ENCODE data around the gene CPTP.

CPTP gene

GRCh38 chr1:1292442-1292779 is 32.2 kb upstream of the CPTP start:
- DNase-seq (ENCODE audit: low read depth), result no peak

DNA sequence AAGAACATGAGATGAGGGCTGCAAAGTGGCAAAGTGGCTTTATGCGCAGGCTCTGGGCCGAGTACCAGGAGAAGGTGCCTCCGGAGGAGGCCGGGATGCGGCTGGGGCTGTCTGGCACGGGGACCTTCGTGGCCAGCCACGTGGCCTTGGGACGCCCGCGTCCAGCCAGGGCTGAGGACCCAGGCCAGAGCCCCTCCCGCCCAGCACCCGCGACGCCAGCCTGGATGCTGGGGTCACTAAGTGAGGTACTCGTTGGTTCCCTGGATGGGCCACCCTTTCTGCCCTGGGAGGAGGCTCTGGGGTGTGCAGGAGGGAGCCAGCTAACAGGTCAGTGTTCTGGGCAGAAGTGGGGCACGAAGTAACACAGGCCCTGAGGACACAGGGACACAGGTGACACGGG is 31.8 kb upstream of the CPTP start:
- no peak for DNase-seq (ENCODE audit: low read depth)

GRCh38 chr1:1293263-1294249 is 31.0 kb upstream of the CPTP start:
- DNase-seq (ENCODE audit: low read depth), result no peak

GRCh38 chr1:1294250-1294890 is 30.2 kb upstream of the CPTP start:
- DNase-seq (ENCODE audit: low read depth), result no peak

GRCh38 chr1:1295154-1295923 is 29.3 kb upstream of the CPTP start:
- no peak for DNase-seq (ENCODE audit: low read depth)

- DNase-seq (ENCODE audit: low read depth), result no peak
Observed at GRCh38 chr1:1296070-1297061, 28.2 kb upstream of the CPTP start.

DNA sequence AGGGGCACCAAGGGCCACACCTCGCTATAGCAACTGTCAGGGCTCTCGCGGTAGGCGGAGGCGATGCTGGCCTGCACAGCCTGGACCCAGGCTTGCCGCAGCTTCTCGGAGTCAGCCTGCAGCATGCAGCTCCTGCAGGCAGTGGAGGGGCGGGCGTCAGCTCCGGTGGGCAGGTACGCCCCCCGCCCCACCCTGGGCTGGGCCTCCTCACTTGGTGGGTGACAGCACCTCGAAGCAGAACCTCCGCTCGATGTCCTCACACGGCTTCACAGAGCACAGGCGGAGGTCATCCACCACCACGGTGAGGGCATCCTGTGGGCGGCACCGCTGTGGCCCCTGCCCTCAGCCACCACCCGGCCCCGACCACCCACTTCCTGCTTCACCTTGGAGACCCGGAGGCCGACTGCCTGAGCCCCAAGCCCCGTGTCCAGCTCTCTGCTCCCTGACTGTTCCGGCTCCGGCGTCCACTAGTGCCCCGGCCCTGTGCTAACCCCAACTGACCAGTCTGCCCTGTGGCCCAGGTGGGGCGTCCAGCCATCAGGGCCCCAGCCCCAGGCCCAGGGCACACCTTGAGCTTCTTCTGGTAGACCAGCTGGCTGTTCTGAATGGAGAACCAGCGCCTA is 26.7 kb upstream of the CPTP start:
- no peak for DNase-seq (ENCODE audit: low read depth)

DNA sequence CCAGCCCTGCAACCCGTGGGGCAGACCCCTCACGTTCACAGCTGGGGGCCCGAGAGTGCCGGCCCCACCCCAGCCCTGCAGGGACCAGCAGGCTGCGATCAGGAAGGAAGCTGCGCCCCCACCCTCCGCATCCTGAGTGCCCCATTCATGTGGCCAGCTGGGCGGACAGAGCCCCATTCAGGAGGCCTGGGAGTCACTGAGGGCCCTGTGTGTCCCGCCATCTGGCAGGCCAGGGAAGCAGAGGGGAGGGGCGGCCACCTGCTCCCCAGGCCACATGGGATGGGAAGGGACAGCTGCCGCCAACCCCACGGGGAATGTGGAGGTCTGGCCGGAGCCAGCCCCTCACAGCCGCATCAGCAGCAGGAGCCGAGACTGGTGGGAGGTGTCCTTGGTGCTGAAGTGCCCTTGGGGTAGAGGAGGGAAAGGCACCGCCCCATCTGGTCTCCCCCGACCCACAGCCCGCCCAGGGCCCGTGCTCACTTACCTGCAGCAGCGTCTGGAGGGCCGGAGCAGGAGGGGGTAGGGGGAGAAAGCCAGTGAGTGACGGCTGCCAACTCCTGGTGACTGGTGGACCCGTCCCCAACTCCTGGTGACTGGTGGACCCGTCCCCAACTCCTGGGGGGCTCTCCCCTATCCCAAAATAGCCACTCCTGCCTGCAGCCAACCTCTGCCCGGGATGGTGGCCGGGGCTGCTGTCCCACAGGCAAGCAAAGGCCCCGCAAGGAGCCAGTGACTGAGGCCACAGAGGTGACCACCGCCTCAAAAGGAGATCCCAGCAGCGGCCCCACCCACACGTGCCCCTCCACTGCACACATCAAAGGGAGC is 25.5 kb upstream of the CPTP start:
- DNase-seq (ENCODE audit: low read depth), result no peak

DNA sequence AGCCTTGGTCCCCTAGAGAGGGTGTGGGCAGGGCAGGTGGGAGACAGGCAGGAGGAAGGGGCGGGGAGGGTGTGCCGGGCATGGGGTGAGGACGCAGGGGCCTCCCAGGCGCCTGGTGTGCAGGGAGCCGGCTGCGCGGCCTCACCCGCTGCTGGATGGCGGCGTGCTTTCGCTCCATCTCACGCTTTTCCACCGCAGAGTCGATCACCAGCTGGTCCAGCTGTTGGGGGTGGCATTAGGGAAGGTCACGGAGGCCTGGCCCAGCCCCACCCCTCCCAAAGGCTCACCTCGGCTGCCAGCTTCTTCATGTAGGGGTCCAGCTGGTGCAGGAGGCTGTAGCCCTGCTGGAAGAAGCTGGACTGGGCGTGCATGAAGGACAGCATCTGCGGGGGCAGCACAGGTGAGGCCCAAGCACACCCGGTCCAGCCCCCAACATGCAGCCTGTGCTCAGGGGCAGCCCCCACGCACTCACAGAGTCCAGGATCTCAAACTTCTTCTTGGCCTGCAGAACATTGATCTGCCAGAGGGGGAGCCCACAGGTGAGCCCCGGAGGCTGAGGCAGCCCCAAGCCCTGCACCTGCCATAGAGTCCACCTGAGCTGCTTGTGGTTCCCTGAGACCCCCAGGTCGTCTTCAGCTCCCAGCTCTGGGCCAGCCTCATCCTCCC is 24.8 kb upstream of the CPTP start:
- DNase-seq (ENCODE audit: low read depth), result no peak

DNA sequence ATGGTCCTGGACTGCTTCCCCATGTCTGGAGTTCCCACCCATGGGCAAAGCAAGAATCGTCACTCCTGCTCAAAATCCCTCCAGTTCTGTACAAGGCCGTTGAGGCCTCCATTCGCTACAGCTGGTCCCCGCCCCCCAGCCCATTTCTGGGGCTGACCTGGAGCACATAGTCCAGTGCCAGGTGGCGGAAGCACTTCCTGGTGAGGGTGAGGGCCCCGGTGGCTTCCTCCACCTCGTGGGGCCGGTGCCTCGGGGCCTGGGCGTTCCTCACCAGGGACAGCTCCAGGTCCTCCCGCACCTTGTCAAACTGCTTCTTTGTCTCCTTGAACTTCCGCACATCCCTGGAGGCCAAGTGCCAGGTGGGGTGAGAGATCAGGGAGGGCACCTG is 24.3 kb upstream of the CPTP start:
- DNase-seq (ENCODE audit: low read depth), result no peak

GRCh38 chr1:1302006-1302430 is 22.6 kb upstream of the CPTP start:
- DNase-seq (ENCODE audit: low read depth), result no peak

DNA sequence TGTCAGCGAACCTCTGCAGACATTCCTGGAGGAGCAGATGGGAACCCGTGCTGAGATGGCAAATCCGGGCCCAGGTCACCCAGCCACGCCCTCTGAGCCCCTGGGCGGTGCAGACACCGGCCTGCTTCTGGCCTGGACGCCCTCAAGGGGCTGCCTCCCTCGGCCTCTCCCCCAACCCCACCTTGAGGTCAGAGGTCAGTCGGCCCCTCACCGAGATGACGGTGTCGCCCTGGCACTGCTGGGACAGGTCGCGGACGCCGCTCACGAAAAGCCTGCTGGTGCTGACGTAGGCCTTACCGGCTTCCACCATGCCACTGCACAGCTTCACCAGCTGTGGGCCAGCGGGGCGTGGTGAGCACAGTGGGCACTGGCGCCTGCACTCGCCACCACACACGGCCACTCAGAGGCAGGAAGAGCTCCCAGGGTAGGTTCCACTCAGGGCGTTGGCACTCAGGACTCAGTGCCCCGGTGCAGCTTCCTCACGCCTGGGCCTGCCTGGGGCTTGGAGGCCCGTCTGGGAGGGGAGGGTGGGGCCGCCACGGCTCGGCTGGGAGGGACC is 21.6 kb upstream of the CPTP start:
- no peak for DNase-seq (ENCODE audit: low read depth)

GRCh38 chr1:1303736-1304135 is 20.9 kb upstream of the CPTP start:
- no peak for DNase-seq (ENCODE audit: low read depth)

- peak; percentile 31 for DNase-seq (ENCODE audit: low read depth)
Observed at GRCh38 chr1:1304331-1305299, 20.0 kb upstream of the CPTP start.

DNA sequence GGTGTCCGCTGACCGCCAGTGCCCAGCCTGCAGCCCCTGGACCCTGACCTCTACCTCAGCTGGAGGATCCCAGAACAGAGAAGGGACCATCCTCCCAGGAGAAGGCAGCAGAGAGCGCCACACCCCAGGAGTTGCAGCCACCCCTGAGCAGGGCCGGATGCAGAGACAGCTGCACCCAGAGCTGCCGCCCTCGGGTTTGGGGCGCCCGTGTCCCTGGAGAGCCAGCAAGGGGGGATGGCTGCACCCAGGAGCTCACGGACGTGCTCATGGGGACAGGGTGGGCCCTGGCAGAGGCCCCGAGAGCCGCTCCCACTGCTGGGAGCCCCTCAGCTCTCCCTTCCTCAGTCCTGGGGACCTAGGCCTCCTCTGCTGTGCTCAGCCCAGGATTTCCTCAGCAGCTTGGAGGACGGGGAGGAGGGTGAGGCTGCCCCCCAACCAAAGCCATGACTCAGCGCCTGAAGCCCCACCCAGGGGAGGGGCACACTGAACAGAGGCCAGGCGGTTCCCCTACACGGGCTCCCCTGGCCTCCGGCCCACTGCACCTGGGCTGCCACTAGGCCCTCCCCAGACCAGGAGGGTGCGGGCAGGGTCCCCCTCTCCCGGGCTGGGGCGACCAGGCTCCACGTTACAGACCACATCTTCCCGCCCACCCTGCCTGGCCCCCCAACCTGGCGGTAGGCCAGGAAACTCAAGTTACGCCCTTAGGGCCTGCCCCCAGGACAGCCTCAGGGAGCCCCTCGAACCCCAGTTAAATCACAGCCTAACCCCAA is 19.1 kb upstream of the CPTP start:
- DNase-seq (ENCODE audit: low read depth), result no peak

DNA sequence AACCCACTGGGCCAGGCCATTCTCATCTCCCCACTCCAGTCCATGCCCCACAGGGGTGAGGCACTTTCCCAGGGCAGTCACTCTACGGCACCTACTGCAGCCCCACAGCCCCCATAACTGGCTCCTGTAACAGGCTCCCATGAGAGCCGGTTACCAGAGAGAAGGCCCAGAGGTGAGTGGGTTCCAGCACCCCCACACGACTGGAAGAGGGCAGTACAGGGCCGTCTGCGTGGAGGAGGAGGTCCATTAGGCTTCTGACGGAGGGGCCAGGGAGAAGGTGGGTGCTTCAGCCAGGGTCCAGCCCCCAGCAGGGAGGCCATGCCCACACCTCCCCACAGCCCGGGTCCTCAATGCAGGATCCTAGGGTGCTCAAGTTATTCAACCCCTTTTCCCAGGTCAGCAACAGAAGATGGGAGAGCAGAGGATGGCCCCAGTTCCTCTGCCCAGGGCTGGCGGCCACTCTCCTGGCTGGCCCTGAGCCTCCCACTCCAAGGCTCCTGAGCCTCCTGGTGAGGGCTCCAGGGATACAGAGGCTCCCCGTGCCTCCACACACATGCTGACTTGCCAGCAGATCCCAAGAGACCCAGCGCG is 18.4 kb upstream of the CPTP start:
- DNase-seq (ENCODE audit: low read depth), result no peak
